Heart left ventricle (tissue), 16 donors: ENCODE measurements around the gene B3GAT3. TPM values are rescaled to one million over a fixed set of nuclear protein-coding genes. Genes with fewer than 3 reads are reported as not detected.
"Not testable (repeated sequence)": the region's sequence is repeated elsewhere in the genome, so short reads cannot be mapped to it uniquely, and the experiment has no call there.

Source experiments
- ATAC-seq, 4 donors: fragments of 200-7000 bp; cut with Tn5 transposase; one replicate each; pipeline ENCODE4 v1.9.1; 2020 to 2022; ENCODE audit warnings: moderate library complexity in 4 of 4, mild to moderate bottlenecking in 3 of 4, moderate number of reproducible peaks in 1 of 4
- DNase-seq, 5 donors: peaks; one replicate each; pipeline ENCODE4 v3.0.0-alpha.2; 2020
- H3K27ac ChIP-seq, 12 donors: fragments of 200-600 bp; sonication (generic) in 4 of 12; one replicate each; pipeline versions ENCODE4 v1.5.0 to v1.8.0; 2016 to 2022; ENCODE audit warnings: mild to moderate bottlenecking in 2 of 12
- H3K27me3 ChIP-seq, 9 donors: fragments of 200-600 bp; sonication (generic) in 2 of 9; one replicate each; pipeline versions ENCODE4 v1.5.1 to v1.8.0; 2016 to 2022; ENCODE audit warnings: mild to moderate bottlenecking in 3 of 9
- H3K36me3 ChIP-seq, 9 donors: fragments of 200-600 bp; sonication (generic) in 2 of 9; one replicate each; pipeline versions ENCODE4 v1.5.0 to v1.8.0; 2018 to 2022; ENCODE audit warnings: mild to moderate bottlenecking in 2 of 9
- H3K4me1 ChIP-seq, 12 donors: fragments of 200-600 bp; sonication (generic) in 4 of 12; one replicate each; pipeline versions ENCODE4 v1.5.0 to v1.8.0; 2016 to 2022; ENCODE audit warnings: mild to moderate bottlenecking in 3 of 12
- H3K4me3 ChIP-seq, 12 donors: fragments of 200-600 bp; sonication (generic) in 4 of 12; one replicate each; pipeline versions ENCODE4 v1.5.0 to v1.8.0; 2017 to 2022; ENCODE audit warnings: mild to moderate bottlenecking in 9 of 12, moderate library complexity in 4 of 12
- H3K9me3 ChIP-seq, 12 donors: fragments of 200-600 bp; sonication (generic) in 4 of 12; one replicate each; pipeline versions ENCODE4 v1.5.0 to v1.8.0; 2016 to 2022; ENCODE audit warnings: mild to moderate bottlenecking in 1 of 12
- POLR2A ChIP-seq, 2 donors: fragments of 450-650 bp; IDR thresholded peaks; one replicate each; pipeline ENCODE4 v1.6.1; 2017; ENCODE audit warnings: antibody characterized with exemption in 2 of 2, mild to moderate bottlenecking in 2 of 2, moderate library complexity in 2 of 2
- WGBS, 4 donors: extraction: QIAGEN DNeasy Blood & Tissue Kit in 2 of 4; methylation state at CpG; one replicate each; pipeline versions ENCODE4 v1.1.5 to v1.1.7; 2013 to 2018; 5-methylcytosine and 5-hydroxymethylcytosine counted together
- intact Hi-C, 10 donors: fragments of 100-400 bp; cut with DNase I; formaldehyde crosslinking; loops; one replicate each; pipeline versions ENCODE4 v1.11.1 to v1.14.2; 2022
- polyA plus RNA-seq, 2 donors: library from polyadenylated mRNA; stranded (reverse); fragments of 200-250 nt; gene quantifications; one replicate each; pipeline ENCODE4 v1.2.3, GENCODE V29; 2013
- total RNA-seq, 9 donors: library from RNA; depleted of rRNA in 2 of 9; stranded (reverse); fragments of >200 nt in 2 of 9; fragmentation: NEBNext Ultra II Directional in 3 of 9; extraction: Animal tissue kit (Norgen Biotek cat#: 25700) in 3 of 9; gene quantifications; one replicate each; pipeline versions ENCODE4 v1.1.0 to v1.2.4, GENCODE V29; 2016 to 2023
- TF ChIP-seq, protein P1 (sequence below), 12 donors: fragments of 200-600 bp; sonication (generic) in 4 of 12; IDR thresholded peaks; one replicate each; pipeline versions ENCODE4 v1.5.0 to v1.8.0; 2018 to 2022; ENCODE audit warnings: antibody characterized with exemption in 12 of 12, mild to moderate bottlenecking in 5 of 12
- donor health status: ischemic (EF 13 %, LVEDD 7.1; RV severe dilation, severe dysfunction).
- donor health status: healthy with polysubstance abuse.
- donor health status: DM: no; HTN: yes; CAD: no.
- donor health status: DM: no; HTN: no; CAD: no.
- donor health status: ischemic (EF 25% LVEDD 6.9; RV normal size, moderate dysfunction).
- donor health status: ischemic (EF 25% LVEDD 5.7; RV mildly dilated, moderate dysfunction).
- donor health status: healthy.
- donor health status: DM: yes; HTN: yes; CAD: no.
- donor health status: ischemic (EF 35%, LVEDD 5.7; RV mildly dilated, moderate dysfunction).
- donor health status: nonischemic (EF 11% LVEDD 7.7; RV severe dilation, severe dysfunction).
- donor health status: DM: yes; HTN: yes; CAD: no.
- donor health status: PGD.
- donor health status: ischemic (EF 29% LVEDD 5.4; RV normal size, mild dysfunction).
- donor health status: nonischemic (EF 23%, LVEDD 6.1; RV moderate dilation, normal function).

Gene B3GAT3
- total and polyA plus RNA-seq, 11 donors = 9.2 to 38.1 (median 13.1) TPM

DNA sequence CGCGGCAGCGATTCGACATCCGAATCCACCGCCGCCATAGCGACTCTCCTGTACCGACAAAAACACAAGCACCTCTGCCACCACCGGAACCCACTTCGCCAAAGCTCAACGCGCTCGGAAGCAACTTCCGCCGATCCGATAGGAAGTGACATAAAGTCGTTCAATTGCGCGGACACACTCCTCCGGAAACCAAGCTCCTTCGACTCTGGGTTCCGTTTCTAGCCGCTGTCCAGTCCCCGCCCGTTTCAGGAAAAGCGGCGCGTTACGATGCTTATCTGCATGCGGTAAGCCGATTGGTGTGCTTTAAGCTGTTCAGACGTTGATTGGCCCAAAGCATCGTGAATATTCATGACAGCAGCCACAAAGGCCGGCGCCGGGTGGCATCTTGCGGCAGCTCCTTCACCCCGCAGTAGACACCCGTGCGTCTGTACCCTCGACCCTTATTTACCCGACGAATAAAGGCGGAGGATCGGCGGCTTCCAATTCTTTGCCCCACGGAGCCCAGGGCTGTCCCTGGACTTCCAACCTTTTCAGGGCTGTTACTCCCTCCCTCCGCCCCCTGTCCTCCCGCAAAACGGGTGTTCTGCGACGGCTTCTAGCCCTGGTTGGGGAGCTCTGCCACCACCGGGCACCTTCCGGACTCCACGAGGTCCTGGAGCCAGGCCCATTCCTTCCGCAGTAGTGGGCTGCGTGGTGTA lies 30.2 kb downstream of the B3GAT3 start, which contains the start of gene TUT1:
Gene TUT1, minus strand, starts transcription at position 76 of the 698 bp plus-strand sequence. Its CDS starts 38 bp downstream, at position 38.
- TF ChIP-seq POLR2A (IDR thresholded peaks at IDR 0.05) = peak; percentile 54 to 95
- TF ChIP-seq, protein P1, sequence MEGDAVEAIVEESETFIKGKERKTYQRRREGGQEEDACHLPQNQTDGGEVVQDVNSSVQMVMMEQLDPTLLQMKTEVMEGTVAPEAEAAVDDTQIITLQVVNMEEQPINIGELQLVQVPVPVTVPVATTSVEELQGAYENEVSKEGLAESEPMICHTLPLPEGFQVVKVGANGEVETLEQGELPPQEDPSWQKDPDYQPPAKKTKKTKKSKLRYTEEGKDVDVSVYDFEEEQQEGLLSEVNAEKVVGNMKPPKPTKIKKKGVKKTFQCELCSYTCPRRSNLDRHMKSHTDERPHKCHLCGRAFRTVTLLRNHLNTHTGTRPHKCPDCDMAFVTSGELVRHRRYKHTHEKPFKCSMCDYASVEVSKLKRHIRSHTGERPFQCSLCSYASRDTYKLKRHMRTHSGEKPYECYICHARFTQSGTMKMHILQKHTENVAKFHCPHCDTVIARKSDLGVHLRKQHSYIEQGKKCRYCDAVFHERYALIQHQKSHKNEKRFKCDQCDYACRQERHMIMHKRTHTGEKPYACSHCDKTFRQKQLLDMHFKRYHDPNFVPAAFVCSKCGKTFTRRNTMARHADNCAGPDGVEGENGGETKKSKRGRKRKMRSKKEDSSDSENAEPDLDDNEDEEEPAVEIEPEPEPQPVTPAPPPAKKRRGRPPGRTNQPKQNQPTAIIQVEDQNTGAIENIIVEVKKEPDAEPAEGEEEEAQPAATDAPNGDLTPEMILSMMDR (IDR thresholded peaks at IDR 0.05) = peak in 6 of 12 donors; percentile 5 to 36 (median 14)
- peaks cover 5 to 40% (median 23%) of the 10 kb centered on the region in 12 donors for H3K4me1 ChIP-seq
- intact Hi-C loops = loop anchor here in 4 of 10 donors (1.0 to 10.0 kb wide), 5 partner anchors 17 to 271 kb away; no protein-coding TSS in a partner anchor
- H3K27me3 ChIP-seq = no peaks in the 10 kb centered on the region
- peaks cover 0 to 61% (median 55%) of the 10 kb centered on the region in 9 donors for H3K36me3 ChIP-seq
- H3K27ac ChIP-seq = peak within 1 kb of the TSS; percentile 68 to 98 (median 94)
- no peaks in the 10 kb centered on the region for H3K9me3 ChIP-seq
- peak within 1 kb of the TSS; percentile 55 to 97 (median 78) for H3K4me3 ChIP-seq
- DNase-seq (peak; percentile 95 to 98 (median 97)), ATAC-seq (peak; percentile 94 to 97 (median 96))
- 0 to 1% (median 0%) methylated on average over 31 to 58 of the region's 58 CpGs for WGBS, 4 donors

- TF ChIP-seq POLR2A (IDR thresholded peaks at IDR 0.05) = no peak
- TF ChIP-seq, protein P1 (IDR thresholded peaks at IDR 0.05) = peak in 1 of 12 donors; percentile 8
- Histone ChIP-seq H3K4me3 (no peak overlapping the region), H3K4me1 (peaks cover 5 to 40% (median 23%) of the 10 kb centered on the region in 12 donors), H3K27ac (no peak overlapping the region), H3K9me3 (no peaks in the 10 kb centered on the region), H3K36me3 (peaks cover 0 to 61% (median 50%) of the 10 kb centered on the region in 9 donors), H3K27me3 (no peaks in the 10 kb centered on the region)
- intact Hi-C loops = no loop called here
- no peak for DNase-seq
- 71 to 74% (median 72%) methylated on average over 18 of the region's 18 CpGs for WGBS, 4 donors
- no peak for ATAC-seq
Measured at GRCh38 chr11:62588966-62589637, 32.7 kb downstream of the B3GAT3 start.

DNA sequence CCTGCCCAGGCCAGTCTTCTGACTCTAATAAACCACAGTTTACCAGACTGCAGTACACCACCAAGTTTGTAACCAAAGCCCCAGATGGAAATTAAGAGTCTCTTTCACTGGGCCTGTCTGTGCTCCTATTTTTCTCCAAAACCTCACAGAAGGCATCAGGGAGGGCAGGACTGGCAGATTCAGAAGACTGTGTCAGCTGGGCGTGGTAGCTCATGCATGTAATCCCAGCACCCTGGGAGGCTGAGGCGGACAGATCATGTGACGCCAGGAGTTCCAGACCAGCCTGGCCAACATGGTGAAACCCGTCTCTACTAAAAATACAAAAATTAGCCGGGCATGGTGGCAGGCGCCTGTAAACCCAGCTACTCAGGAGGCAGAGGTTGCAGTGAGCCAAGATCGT lies 36.4 kb downstream of the B3GAT3 start:
- H3K27me3 ChIP-seq, H3K4me3 ChIP-seq, H3K27ac ChIP-seq, intact Hi-C loops, H3K9me3 ChIP-seq, ATAC-seq: not testable (repeated sequence)
- H3K36me3 ChIP-seq = peaks cover 0 to 86% (median 67%) of the 10 kb centered on the region in 9 donors
- WGBS, 4 donors = 93 to 97% (median 96%) methylated on average over 6 to 7 of the region's 7 CpGs
- peaks cover 0 to 16% (median 7%) of the 10 kb centered on the region in 12 donors for H3K4me1 ChIP-seq
- DNase-seq = peak in 1 of 5 donors; percentile 7

DNA sequence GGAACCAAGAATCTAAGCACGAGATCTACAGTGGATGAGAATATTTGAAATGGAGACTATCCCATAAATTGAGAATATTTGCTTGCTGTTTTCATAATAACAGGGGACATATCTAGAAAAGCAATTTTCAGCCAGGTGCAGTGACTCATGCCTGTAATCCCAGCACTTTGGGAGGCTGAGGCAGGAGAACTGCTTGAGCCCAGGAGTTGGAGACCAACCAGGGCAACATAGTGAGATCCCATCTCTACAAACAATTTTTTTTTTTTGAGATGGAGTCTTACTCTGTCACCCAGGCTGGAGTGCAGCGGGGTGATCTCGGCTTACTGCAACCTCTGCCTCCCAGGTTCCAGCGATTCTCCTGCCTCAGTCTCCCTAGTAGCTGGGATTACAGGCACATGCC lies 40.1 kb downstream of the B3GAT3 start:
- DNase-seq, intact Hi-C loops, H3K9me3 ChIP-seq, ATAC-seq, H3K4me3 ChIP-seq, H3K27ac ChIP-seq, H3K27me3 ChIP-seq: not testable (repeated sequence)
- H3K4me1 ChIP-seq = peaks cover 0 to 14% (median 0%) of the 10 kb centered on the region in 12 donors
- H3K36me3 ChIP-seq = peaks cover 0 to 98% (median 72%) of the 10 kb centered on the region in 9 donors
- 90 to 99% (median 98%) methylated on average over 4 of the region's 4 CpGs for WGBS, 4 donors
